Muscle of back (tissue), 11 donors: ENCODE results near the gene ANGPTL2. TPM values are rescaled to one million over a fixed set of nuclear protein-coding genes. Genes with fewer than 3 reads are reported as not detected.
A peak's percentile ranks its signal among the peaks of the same experiment; 100 is the strongest.

Source experiments
- DNase-seq, 3 donors: peaks; one replicate each; pipeline versions ENCODE4 v3.0.0 to v3.0.0-alpha.2; 2013
- polyA plus RNA-seq, 10 donors: library from polyadenylated mRNA; unstranded; fragments of 120-200 nt; gene quantifications; one replicate each; pipeline ENCODE4 v1.2.1, GENCODE V29; 2013; ENCODE audit not compliant: insufficient read length in 10 of 10

Gene ANGPTL2
- polyA plus RNA-seq, 10 donors: 50.0 to 151 (median 85.5) TPM

GRCh38 chr9:127079446-127080140, 42.8 kb downstream of the ANGPTL2 start:
- DNase-seq: no peak

DNA sequence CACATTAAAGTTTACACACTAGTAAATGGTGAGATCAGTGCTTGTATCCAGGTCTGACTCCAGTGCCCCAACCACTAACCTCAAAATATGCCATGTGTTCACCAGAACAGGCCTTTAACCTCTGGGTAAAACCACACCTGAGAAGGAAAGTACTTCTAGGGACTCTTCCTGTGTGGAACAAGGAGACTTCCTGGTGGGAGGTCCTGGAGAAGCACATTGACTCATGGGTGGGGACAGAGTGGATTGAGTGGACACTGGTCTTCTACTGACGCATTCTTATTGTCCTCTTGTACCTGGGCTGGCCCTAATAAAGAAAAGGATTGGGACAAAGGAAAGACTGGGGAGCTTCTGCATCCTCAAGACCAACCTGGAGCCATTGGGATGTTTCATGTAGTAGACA, 43.4 kb downstream of the ANGPTL2 start:
- no peak for DNase-seq

GRCh38 chr9:127078336-127078735, 44.1 kb downstream of the ANGPTL2 start:
- no peak for DNase-seq

GRCh38 chr9:127077644-127077946, 44.8 kb downstream of the ANGPTL2 start:
- no peak for DNase-seq

DNA sequence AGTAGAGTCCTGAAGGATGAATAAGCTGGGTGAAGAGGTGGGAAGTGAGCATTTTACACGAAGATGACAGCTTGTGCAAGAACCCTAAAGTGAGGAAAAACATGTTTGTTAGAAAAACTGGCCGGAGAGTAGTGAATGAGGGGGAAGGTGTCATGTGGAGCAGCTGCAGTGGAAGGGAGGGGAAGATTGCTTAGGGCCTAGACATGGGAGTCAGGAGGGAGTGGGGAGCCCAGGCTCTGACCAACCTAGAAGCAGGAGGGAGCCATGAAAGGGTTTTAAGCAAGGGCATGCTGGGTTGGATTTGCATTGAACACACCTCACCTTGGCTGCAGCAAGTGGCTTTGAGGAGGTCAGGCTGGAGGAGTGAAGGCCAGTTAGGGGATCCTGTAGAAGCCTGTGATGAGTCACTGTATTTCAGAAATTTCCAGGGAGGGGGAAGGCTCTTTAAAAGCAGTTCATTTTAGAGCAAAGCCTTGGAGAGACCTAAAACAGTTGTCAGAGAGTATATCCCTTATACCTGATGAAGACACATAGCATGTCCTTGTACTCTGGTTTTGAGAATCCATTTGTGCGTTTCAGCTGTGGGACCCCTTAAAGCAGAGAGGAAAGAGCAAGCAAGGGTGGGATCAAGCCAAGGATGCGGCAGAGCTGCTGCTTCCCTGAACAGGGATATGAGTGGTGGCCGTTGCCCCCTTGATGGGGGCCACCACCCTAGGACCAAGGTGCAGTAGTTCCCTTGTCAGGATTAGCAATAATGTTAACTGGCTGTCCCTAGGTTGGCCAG, 45.4 kb downstream of the ANGPTL2 start:
- DNase-seq: no peak

- peak in 1 of 3 donors; percentile 49 for DNase-seq
Measured at GRCh38 chr9:127075624-127076372, 46.6 kb downstream of the ANGPTL2 start.

DNA sequence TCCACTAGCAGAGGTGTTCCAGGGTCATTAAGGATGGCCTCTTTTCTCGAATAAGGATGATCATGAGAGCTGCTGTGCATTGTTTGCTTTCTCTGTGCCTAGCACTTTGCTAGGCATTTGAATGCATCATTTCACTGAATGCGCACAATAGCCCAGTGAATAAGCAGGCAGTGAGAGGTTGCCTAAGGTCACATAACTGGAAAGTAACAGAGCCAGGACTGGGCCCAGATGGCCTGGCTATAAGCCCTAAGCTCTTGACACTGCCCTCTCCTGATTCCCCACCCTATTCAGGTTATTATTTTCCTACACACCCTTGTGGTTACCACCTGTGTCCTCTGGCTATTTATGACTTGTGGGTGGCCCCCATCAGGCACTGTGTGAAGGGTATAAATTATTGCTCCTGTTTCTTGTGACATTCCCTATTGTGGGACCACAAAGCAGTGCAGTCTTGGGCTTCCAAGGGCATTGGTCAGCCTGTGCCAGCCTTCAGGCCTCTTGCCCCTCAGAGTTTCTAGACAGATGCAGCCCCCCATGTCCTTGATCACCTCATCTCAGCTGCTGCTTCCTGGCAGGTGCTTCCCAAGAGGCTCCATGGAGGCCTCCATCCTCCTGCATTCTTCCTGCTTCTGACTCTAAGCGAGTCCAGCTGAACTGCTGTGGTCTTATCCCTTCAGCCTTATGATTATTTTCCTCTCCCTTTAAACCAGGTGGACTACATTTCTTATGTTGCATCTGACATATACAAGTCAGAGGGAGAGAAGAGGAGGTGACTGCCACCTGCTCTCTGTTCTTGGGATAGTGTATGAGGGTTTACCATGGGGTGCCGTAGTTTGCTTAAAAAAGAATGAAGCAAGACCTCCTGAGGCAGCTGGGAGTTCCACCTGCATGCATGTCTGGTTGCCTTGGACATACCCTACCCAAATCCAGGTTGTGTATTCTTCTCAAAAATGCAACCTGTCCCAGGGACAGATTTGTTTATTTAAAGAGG, 47.6 kb downstream of the ANGPTL2 start:
- no peak for DNase-seq

DNA sequence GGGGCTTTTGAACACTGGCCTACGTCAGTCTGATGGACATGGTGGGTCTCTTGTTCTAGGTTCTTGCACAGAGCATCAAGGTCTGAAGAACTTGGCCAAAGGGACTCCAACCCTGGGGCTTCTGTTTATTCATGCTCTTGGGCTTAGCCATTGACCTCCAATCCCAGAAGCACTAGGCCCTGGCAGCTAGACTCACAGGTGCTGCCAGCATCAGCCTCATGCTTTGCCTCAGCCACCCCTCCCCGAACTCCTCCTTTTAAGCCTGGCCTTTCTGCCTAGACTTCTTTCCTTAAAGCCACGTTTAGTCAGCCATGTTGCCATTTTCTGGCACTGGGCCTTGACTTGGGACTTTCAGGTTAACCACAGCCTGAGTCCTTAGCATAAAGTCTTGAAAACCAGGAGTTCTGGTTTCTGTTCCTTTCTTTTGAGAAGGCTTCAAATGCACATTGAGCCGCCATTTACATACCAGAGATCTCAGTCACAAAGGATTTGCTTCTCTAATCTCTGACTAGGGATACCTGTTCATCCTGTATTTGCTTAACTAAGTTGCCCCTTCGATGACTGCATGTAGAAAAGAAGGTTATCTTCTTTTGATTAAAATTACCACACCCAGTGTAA, 54.7 kb downstream of the ANGPTL2 start:
- no peak for DNase-seq

- no peak for DNase-seq
Measured at GRCh38 chr9:127066851-127067136, 55.6 kb downstream of the ANGPTL2 start.

DNA sequence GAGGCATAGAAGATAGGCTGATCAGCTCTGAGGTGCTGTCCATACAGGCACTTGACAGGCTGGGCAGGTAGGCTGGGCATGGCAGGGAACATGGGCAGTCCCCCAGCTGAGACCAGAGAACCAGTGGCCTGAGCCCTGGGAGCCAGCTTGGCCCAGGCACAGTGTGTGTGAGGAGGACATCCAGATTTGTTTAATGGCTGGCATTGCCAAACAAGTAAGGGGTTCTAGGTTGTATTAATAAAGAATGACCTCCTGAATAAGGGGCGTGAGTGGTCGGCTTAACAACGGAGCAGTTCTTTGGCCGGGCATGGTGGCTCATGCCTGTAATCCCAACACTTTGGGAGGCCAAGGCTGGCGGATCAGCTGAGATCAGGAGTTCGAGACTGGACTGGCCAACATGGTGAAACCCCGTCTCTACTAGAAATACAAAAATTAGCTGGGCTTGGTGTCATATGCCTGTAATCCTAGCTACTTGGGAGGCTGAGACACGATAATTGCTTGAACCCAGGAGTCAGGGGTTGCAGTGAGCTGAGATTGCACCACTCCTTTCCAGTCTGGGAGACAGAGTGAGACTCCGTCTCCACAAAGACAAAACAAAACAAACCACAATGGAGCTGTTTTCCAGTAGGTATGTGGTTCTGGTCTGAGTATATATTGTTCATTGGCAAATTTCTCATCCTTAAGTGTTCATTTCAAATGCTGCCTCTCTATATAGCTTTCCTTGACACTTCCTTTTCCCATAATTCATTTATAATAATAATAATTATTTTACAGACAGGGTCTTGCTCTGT, 56.2 kb downstream of the ANGPTL2 start:
- no peak for DNase-seq

- peak in 1 of 3 donors; percentile 51 for DNase-seq
Measured at GRCh38 chr9:127065592-127065991, 56.8 kb downstream of the ANGPTL2 start.

- no peak for DNase-seq
Measured at GRCh38 chr9:127064335-127064734, 58.1 kb downstream of the ANGPTL2 start.

- no peak for DNase-seq
Measured at GRCh38 chr9:127061411-127061810, 61.0 kb downstream of the ANGPTL2 start.

- DNase-seq: peak in 1 of 3 donors; percentile 58
Measured at GRCh38 chr9:127059765-127060361, 62.6 kb downstream of the ANGPTL2 start.

- no peak for DNase-seq
Measured at GRCh38 chr9:127059030-127059429, 63.4 kb downstream of the ANGPTL2 start.

- DNase-seq: peak in 2 of 3 donors; percentile 40 to 56
Measured at GRCh38 chr9:127058645-127059021, 63.8 kb downstream of the ANGPTL2 start.

DNA sequence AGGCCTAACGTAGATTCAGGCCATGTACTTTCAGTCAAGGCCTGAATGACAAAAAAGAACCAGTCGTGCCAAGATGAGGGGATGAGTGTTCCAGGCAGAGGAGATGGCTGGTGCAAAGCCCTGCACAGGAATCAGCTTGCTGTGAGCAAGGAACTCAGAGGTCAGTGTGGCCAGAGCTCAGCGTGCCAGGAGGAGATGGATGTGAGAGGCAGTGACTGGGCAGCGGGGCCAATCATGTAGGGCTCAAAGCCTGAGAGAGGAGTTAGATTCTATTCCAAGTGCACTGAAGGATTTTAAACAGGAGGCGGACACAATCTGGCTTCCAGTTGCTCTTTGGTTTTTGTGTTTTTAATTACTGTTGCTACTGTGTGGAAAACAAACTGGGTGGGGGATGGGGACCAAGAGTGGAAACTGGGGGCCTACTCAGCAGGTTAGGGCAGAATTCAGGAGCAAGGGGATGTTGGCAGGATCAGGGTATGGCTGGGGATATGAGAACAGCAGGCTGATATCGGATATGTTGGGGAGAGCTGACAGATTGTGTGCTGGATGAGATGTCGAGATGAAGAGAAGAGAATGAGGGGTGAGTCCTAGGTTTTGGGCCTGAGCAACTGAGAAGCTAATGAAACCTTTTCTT, 64.3 kb downstream of the ANGPTL2 start:
- peak in 1 of 3 donors; percentile 47 for DNase-seq

DNA sequence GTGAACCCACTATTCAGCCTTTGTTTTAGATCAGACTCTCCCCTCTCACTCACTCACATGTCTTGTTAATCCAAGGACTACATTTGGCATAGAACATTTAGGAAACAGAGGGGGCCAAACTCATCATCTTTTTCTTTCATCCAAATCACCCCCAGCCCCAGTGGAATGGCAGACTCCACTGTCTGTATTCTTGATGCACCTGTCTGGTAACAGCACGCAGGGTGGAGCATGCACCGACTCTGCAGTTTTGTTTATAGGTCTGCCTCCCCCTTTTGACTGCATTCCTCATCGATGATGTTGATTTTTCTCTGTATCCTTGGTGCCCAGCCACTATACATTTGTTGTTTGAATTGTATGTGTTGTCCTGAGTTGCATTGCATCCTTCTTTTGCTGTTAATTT, 66.0 kb downstream of the ANGPTL2 start:
- no peak for DNase-seq

DNA sequence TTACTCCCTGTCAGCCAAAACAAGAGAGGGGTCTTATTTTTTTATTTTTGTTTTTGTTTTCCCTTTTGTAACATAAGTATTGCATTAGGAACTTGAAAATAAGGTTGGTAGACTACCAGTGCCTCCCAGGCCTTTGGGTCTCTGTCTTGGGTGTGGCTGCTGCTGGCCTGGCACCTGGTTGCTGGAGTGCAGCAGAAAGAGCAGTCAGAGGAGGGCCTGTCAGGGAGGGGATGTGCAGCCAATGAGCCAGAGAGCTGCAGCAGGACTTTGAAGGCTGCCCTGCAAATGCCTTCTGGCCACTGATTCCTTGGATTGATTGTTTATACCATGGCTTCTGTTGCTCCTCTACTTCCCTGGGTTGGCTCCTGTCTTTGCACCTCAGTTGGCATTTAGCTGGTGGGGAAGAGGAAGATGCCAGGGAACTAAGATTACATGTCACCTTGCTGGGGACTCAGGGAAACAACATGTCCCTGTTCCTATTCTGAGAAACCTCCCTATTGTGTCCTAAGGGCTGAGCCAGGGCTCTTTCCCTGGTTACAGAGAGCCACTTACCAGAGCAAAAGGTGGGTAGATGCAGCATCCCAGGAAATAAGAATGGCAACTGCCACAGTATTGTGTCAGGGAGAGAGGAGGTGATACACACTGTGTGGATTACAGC, 66.6 kb downstream of the ANGPTL2 start:
- DNase-seq: no peak
